DMS53 (cell line): ENCODE results near the gene USP13.
"Not testable (repeated sequence)": the region's sequence is repeated elsewhere in the genome, so short reads cannot be mapped to it uniquely, and the experiment has no call there.

ENCODE experiments used
- DNase-seq: peaks from one replicate; lab custom pipeline; 2025; lab: John Stamatoyannopoulos, UW

USP13 gene

GRCh38 chr3:179655236-179655635 lies 2.4 kb downstream of the USP13 start:
- no peak for DNase-seq

GRCh38 chr3:179658606-179659005 lies 5.8 kb downstream of the USP13 start:
- no peak for DNase-seq

- DNase-seq: no peak
Observed at GRCh38 chr3:179660872-179661271, 8.0 kb downstream of the USP13 start.

GRCh38 chr3:179661777-179662176 lies 8.9 kb downstream of the USP13 start:
- no peak for DNase-seq

- DNase-seq: no peak
Observed at GRCh38 chr3:179663093-179663492, 10.3 kb downstream of the USP13 start.

GRCh38 chr3:179666030-179666429 lies 13.2 kb downstream of the USP13 start:
- no peak for DNase-seq

- no peak for DNase-seq
Observed at GRCh38 chr3:179666436-179667035, 13.7 kb downstream of the USP13 start.

GRCh38 chr3:179668429-179668828 lies 15.6 kb downstream of the USP13 start:
- DNase-seq: no peak

- DNase-seq: no peak
Observed at GRCh38 chr3:179670311-179670710, 17.5 kb downstream of the USP13 start.

- no peak for DNase-seq
Observed at GRCh38 chr3:179671309-179671708, 18.5 kb downstream of the USP13 start.

- no peak for DNase-seq
Observed at GRCh38 chr3:179671747-179672242, 19.0 kb downstream of the USP13 start.

- DNase-seq: peak; percentile 13
Observed at GRCh38 chr3:179672918-179673317, 20.1 kb downstream of the USP13 start.

GRCh38 chr3:179673523-179673922 lies 20.7 kb downstream of the USP13 start:
- DNase-seq: no peak

GRCh38 chr3:179676081-179676480 lies 23.2 kb downstream of the USP13 start:
- no peak for DNase-seq

GRCh38 chr3:179677884-179678283 lies 25.0 kb downstream of the USP13 start:
- no peak for DNase-seq

GRCh38 chr3:179681492-179682263 lies 28.8 kb downstream of the USP13 start:
- no peak for DNase-seq

GRCh38 chr3:179682426-179683080 lies 29.7 kb downstream of the USP13 start:
- DNase-seq: no peak

- DNase-seq: not testable (repeated sequence)
Observed at GRCh38 chr3:179683286-179683685, 30.4 kb downstream of the USP13 start.

GRCh38 chr3:179687967-179688535 lies 35.2 kb downstream of the USP13 start:
- DNase-seq: no peak

GRCh38 chr3:179688850-179689249 lies 36.0 kb downstream of the USP13 start:
- no peak for DNase-seq

GRCh38 chr3:179694731-179695130 lies 41.9 kb downstream of the USP13 start:
- DNase-seq: no peak

- no peak for DNase-seq
Observed at GRCh38 chr3:179695672-179696313, 43.0 kb downstream of the USP13 start.
